Renal cortical epithelial cell (primary cell): ENCODE data around the gene DIAPH1. TPM values are rescaled to one million over a fixed set of nuclear protein-coding genes. Genes with fewer than 3 reads are reported as not detected.
A peak's percentile ranks its signal among the peaks of the same experiment; 100 is the strongest.

Experiments used
- DNase-seq: peaks from one replicate; pipeline ENCODE4 v3.0.0-alpha.2; 2011; ENCODE audit warnings: low read depth
- total RNA-seq: library from RNA; depleted of rRNA; stranded (reverse); fragments of >200 nt; gene quantifications from 2 replicates; pipeline ENCODE4 v1.2.3, GENCODE V29; 2014

The DIAPH1 gene
- total RNA-seq, 1 donor from 2014 or later, result 113 TPM

- peak; percentile 95 for DNase-seq
Observed at GRCh38 chr5:141560725-141561483, 57.9 kb downstream of the DIAPH1 start.

GRCh38 chr5:141560151-141560550 lies 58.6 kb downstream of the DIAPH1 start:
- peak; percentile 75 for DNase-seq

GRCh38 chr5:141559461-141559860 lies 59.3 kb downstream of the DIAPH1 start:
- DNase-seq, result peak; percentile 54

DNA sequence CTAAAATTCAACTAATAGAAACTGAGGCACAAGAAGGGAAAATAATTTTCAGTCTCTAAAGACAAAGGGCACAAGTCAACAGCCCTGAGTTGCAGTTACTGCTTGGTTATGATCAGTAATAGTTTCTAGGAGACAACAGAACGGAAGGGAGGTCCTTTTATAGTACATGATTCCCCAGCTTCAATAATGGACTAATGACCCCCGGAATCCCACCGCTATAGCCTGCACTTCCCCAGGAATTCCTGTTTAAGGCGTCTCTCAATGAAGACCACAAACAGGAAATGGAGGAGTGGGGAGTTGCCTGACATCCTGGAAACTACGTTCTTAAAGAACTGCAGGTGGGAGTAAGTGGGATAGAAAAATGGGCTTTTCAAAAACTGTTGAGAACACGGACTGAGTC lies 60.6 kb downstream of the DIAPH1 start:
- no peak for DNase-seq

GRCh38 chr5:141557681-141558136 lies 61.1 kb downstream of the DIAPH1 start:
- DNase-seq, result peak; percentile 95

- DNase-seq, result no peak
Observed at GRCh38 chr5:141547921-141548320, 70.9 kb downstream of the DIAPH1 start.

- DNase-seq, result no peak
Observed at GRCh38 chr5:141547488-141547887, 71.3 kb downstream of the DIAPH1 start.

DNA sequence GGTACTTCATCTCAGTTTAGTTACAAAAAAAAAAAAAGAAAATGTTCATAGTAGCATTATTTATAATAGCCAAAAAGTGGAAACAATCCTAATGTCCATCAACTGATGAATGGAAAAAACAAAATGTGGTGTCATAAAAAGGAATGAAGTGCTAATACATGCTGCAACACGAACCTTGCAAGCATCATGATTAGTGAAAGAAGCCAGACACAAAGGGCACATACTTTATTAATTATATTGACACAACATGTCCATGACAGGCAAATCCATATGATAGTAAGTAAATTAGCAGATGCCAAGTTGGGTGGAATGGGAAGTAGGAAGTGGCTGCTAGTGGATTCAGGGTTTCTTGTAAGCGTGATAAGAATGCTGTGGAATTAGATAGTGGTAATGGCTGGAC lies 75.7 kb downstream of the DIAPH1 start:
- no peak for DNase-seq

- no peak for DNase-seq
Observed at GRCh38 chr5:141534492-141535213, 84.1 kb downstream of the DIAPH1 start.

GRCh38 chr5:141533897-141534296 lies 84.9 kb downstream of the DIAPH1 start:
- no peak for DNase-seq

DNA sequence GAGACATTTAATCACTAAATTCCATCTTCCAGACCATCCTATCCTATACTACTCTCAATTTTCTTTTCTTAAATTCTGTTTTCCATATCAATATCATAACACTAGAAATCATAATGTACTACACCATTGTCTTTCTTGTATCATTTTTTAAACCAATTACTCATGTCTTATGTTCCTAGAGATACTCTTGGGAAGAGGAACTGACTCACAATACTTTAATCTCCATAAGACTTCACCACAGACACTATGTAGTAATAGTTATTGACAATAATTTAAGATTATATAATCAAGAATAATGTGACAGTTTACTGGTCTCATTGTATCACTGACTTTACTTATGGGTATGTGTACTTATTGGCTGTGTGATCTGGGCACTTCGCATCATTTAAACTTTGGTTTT lies 86.1 kb downstream of the DIAPH1 start:
- no peak for DNase-seq

- no peak for DNase-seq
Observed at GRCh38 chr5:141529873-141530272, 88.9 kb downstream of the DIAPH1 start.

- no peak for DNase-seq
Observed at GRCh38 chr5:141529002-141529401, 89.8 kb downstream of the DIAPH1 start.

DNA sequence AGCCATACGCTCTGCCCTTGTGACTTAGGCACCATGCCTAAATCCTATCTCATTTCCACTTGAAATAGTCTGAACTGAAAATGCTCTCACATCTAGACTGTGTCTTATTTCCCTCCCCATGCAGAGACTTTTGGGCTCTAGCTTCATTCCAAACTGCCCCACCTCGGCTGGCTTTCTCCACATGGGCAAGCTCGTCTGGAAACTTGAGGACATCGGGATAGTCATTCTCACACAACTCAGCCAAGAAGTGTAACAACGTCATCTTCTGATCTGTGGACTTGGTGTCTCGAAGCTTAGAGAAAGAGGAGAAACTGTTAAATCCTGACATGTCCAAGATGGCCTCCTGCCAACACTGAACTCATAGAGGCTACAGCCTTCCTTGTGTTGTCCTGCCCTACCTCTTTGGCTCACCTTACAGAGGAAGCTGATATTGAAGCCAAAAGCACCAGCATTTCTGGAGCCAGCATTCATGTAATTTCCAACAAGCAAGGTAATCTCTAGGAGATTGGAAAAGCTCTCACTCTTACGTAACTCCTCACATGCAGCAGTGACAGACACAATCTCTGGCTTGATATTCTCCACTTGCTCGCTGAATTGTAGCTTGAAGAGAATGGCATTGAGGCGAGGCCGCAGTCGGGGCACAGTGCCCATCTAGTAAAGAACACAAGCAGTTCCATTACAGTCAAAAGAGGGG lies 90.4 kb downstream of the DIAPH1 start:
- DNase-seq, result no peak

GRCh38 chr5:141527426-141527825 lies 91.4 kb downstream of the DIAPH1 start:
- DNase-seq, result no peak

GRCh38 chr5:141525653-141526052 lies 93.1 kb downstream of the DIAPH1 start:
- DNase-seq, result peak; percentile 56

DNA sequence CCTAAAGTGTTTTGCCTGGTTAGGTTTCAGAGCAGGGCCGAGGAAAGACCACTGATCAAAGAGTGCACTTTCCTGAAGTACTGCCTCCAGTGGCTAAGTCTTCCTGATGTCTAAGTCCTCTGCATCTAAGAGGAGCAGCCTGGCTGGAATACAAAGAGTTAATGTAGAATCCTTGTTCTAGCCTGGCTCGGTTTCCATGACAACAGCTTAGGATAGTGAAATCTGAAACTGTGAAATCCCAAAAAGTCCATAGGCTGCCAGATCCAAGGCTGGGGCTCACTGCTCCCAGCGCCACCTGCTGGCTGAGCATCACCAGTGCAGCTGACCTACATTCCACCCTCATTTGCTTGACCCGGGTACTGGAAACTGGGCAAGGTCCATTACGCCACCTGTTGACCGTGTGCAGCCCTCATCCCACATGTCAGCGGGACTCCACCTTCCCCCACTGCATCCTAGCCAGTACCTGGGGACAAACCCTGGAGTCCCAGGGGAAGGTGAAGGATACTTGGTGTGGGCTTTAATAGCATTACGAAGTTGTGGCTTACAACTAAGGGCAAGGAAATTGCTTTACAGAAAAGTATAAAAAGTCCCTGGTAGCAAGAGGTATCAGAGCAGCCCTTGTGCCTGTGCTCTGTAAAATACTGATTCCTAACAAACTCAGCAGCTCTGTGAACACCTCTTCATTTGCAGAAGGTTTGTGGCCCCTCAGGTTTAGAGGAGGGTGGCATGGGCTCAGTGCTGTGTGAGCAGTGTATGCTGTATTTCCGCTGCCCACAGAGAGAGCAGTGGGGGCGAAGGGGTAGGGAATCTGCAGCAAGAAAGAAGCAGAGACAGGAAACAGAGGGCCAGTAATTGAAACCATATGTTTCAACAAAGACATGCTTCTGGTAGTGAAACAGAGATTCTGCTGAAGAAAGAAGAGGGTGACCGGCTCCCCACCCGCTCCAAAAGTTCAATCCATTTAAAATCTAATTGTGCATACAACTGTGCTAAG lies 93.9 kb downstream of the DIAPH1 start:
- DNase-seq, result peak; percentile 88

GRCh38 chr5:141523991-141524390 lies 94.8 kb downstream of the DIAPH1 start:
- DNase-seq, result no peak

GRCh38 chr5:141522301-141522700 lies 96.5 kb downstream of the DIAPH1 start:
- DNase-seq, result no peak

GRCh38 chr5:141521244-141521781 lies 97.5 kb downstream of the DIAPH1 start:
- DNase-seq, result peak; percentile 100
